GM21717 (cell line): ENCODE measurements around the gene AHNAK2.

Source experiments
- ATAC-seq: cut with Tn5 transposase; IDR thresholded peaks from one replicate; pipeline ENCODE4 v1.9.1; 2021; ENCODE audit warnings: mild to moderate bottlenecking, moderate library complexity; ENCODE audit not compliant: unreplicated experiment

Gene AHNAK2

GRCh38 chr14:104940526-104941150, 37.5 kb downstream of the AHNAK2 start:
- ATAC-seq, result no peak

DNA sequence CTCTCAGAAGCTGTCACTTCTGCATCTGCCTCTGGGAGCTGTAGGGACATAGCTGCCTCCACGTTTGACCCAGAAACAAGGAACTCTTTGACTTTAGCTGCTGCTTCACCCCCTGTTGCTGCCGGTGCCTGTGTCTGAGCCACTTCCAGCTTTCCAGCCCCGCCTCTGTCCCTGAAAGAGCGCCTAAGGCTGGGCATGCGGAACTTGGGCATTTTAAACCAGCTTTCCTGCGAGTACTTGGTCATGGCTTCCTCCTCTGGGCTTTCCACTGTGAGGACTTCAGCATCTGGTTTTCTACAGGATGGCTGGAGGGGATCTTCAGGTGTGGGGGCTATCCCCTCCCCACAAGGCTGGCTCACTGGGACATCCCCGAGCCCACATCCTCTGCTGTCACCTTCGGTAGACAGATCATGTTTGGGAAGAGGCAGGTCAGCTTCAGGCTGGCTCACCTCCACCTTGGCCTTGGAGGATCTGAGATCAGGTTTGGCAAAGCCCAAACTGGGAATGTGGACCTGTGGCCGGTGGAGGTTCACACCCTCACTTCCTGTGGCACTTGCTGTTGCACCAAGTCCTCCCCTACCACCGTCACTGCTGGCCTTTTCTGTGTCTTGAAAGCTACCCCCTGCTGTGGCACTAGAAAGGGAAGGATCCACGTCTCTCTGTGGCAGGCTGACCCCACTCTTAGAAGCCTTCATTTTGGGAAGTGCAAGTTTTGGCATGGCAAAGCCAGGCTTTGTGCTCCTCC, 38.3 kb downstream of the AHNAK2 start:
- no peak for ATAC-seq

DNA sequence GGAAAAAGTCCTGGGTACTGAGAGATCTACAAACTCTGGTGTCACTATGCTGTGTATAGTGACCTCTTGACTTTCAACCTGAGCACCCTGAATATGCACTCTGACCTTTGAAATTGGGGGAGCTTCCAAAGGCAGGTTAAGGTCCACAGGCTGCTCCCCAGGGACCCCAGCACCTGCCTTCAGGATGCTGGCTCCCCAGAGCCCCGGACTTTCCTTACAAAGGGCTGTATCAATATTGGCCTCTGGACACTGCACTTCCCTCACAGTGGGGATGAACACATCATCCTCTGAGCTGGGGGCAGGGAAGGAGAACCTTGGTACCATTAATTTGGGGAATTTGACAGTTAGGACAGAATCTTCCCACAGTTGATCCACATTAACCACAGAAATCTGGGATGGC, 39.2 kb downstream of the AHNAK2 start:
- ATAC-seq, result no peak

GRCh38 chr14:104938436-104938835, 39.7 kb downstream of the AHNAK2 start:
- ATAC-seq, result no peak

- ATAC-seq, result no peak
Observed at GRCh38 chr14:104937694-104938365, 40.3 kb downstream of the AHNAK2 start.

DNA sequence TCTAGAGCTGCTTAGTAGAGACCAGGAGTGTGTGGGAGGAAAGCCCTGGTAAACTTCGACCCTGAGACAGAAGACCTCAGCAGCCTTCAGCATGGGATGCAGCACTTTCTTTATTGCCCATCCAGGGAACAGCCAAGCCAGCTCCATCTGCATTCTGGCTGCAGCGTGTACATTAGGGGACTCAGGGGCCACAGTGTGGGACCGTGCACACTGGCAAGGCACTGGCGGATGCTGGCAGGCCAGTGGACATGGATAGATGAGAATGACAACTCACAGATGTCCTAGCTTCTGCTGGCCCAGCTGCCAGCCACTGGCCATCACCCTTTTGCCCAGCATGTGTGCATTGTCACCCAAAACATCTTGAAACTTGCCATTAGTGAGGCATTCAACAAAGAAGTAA, 41.0 kb downstream of the AHNAK2 start:
- no peak for ATAC-seq

DNA sequence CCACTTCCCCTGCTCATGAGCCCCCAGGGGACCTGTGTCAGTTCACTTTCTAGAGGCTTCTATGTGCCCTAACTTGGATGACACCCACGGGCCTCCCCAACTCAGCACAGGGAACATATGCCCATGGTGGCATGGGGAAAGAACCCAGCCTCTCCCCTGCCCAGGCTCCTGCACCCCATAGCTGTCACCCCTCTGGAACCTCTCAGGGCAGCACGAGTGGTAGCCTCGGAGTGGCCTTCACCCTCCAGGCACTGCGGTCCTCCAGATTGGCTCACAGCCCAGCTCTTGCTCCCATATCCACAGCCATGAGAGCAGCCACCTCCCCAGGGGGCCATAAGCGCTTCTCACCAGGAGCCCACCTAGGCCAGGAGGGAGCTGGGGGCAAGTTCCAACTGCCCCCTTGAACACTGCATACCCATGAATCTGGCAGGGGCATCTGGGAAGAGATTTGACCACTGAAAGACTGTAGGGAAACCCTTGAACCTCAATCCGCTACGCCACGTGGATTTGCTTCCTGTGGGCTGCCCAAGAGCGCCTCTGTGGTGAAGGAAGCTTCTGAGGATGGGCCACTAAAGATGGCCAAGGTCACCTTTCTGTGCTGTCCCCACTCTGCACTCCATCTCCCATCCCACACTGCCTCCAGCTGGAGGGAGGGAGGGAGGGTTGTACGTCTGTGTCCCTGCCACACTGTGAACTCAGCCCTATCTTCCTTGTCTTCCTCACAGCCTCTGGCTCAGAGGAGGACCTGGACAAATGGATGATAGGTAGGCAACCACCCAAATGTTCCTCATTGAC, 41.6 kb downstream of the AHNAK2 start:
- ATAC-seq, result no peak

DNA sequence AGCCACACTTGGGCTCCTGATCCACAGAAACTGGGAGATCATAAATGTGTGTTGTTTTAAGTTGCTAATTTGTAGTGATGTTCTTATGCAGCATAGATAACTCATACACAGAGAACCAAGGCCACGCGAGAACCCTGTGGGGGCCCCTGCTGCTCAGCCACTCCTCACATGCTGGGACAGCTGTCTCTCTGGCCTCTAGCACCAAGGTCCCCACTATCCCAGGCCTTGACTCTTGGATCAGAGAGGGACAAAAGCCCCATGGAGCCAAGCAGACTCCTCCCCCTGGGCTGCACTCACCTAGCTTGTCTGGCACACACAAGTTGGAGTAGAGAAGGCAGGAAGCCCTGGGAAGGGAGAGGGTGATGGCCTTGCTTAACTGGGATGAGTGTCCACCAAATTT, 42.2 kb downstream of the AHNAK2 start:
- no peak for ATAC-seq

DNA sequence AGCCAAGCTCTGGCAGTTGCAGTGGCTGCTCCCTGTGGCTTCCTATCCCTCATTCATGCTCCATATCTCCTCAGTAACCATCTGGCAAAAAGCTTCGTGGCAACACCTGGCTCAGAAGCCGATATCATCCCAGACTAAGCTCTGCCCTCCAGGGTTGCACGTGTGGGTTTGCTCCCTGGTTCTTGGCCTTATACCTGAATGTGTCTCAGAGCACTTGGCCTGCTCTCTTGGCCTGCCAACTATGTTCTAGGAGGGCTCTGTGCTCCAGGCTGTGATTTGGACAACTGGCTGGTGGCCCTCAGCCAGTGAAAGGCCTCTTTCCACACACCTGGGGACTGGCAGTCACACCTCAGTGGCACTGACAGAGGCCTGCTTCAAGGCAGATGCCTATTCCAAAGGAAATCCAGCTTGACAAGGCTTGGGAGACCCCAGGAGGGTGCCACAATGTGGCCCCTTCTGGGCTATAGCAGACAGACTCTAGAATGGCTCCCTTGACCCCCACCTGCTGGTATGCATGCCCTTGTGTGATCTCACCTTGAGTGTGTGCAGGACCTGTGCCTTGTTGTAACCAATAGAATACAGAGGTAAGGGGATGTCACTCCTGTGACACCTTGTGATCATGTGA, 43.0 kb downstream of the AHNAK2 start:
- ATAC-seq, result no peak

GRCh38 chr14:104933746-104934733, 44.1 kb downstream of the AHNAK2 start:
- no peak for ATAC-seq

DNA sequence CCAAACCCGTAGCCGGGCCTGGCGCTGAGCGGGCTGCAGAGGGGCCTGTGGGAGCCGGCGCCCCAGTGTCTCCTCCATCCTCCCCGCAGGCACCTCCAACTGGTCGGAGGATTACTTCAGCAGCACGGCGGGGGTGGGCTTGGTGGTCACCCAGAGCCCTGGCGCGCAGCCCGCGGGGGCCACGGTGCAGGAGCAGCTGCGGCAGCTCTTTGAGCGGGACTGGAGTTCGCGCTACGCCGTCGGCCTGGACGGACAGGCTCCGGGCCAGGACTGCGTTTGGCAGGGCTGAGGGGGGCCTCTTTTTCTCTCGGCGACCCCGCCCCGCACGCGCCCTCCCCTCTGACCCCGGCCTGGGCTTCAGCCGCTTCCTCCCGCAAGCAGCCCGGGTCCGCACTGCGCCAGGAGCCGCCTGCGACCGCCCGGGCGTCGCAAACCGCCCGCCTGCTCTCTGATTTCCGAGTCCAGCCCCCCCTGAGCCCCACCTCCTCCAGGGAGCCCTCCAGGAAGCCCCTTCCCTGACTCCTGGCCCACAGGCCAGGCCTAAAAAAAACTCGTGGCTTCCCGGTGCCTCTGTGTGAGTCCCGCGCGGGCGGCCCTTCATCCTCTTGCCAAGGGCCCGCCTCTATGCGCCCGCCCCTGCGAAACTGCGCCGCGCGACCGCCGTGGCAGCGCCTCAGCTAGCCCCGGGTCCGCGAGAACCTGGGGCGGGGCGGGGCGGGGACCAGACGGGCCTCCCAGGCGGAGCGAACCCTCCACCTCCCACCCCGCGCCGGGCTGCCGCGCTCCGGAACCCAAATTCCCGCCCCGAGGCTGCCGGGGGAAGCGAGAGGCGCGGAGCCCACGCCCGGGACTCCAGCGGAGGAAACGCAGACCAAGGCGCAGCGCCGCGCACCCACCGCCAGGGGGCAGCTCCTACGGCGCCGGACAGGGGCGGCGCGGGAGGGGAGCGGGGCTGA, 45.2 kb downstream of the AHNAK2 start:
- no peak for ATAC-seq

GRCh38 chr14:104931771-104932675, 46.2 kb downstream of the AHNAK2 start:
- ATAC-seq, result no peak

DNA sequence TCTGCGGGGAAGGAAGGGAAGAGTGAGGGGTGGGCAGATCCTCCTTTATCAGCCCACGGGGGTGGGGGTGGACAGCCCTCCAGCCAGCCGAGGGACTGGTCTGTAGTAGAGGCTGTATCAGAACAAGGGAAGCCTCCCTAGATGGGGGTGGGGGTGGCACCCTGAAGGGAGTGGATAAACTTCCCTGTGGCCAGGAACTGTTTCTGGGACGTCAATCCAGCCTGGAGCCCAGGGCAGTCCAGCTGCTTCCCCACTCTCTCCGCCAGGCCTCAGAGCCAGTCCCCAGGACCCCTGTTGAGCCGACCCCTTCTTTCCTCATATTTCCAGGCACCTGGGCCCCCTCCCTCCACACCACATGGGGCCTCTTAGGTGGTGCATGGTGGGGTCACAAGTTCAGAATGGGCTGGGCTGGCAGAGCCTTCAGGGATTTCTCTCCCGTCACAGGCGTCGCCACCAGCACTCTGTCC, 46.8 kb downstream of the AHNAK2 start:
- no peak for ATAC-seq

DNA sequence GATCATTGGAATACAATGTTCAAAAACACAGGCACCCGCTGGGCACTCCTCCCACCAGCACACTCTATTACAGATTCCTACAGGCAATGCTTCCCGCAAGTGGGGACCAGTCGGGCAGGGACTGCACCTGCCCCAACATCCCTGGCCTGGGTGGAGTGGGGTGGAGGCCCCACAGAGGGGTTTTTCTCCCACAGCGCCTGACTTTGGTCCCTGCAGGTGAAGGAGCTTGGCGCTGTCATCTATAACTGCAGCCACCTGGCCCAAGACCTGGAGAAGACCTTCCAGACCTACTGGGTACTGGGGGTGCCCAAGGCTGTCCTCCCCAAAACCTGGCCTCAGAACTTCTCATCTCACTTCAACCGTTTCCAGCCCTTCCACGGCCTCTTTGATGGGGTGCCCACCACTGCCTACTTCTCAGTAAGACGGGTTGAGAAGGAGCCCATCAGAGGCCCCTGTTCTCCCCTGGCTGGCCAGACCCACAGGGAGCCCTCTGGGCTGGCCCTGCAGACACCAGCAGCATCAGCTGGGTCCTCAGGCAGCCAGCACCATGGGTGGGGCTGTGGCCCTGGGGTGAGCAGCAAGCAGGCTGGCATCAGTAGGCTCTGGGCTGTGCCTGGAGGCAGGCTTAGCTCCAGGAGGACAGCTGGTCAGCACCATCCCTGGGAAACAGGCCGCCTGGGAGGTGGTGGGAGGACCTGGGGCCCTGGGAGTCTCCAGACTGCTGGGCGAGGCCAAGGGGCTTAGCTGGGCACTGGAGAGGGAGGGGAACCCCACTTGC, 47.5 kb downstream of the AHNAK2 start:
- no peak for ATAC-seq

- ATAC-seq, result no peak
Observed at GRCh38 chr14:104929268-104930230, 48.6 kb downstream of the AHNAK2 start.
